GM10266 (cell line): ENCODE results near the gene SPART.

Experiments used
- DNase-seq: peaks from one replicate; pipeline ENCODE4 v3.0.0; 2012; ENCODE audit errors: extremely low spot score
- CTCF ChIP-seq: IDR thresholded peaks from 2 replicates; pipeline ENCODE4 v1.5.1; 2012; ENCODE audit warnings: mild to moderate bottlenecking, low read depth; ENCODE audit not compliant: control insufficient read depth, insufficient read depth; ENCODE audit errors: missing control alignments

The SPART gene

GRCh38 chr13:36371185-36371584, 25.0 kb upstream of the SPART start:
- no peak for TF ChIP-seq CTCF

DNA sequence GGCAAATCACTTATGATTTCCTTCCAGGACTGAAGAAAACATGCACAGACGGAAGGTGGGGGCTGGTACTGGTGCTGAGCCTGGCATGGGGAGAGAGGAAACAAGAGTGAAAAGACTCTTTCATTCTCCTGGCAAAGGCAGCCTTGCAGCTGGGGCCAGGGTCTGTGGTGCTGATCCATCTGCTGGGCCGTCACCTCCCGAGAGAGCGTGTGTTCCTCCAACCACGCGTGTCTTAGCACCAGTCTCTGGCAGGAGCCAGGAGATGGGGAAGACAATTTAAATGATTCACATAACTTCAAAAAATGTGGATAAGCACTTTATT, 23.9 kb upstream of the SPART start:
- no peak for TF ChIP-seq CTCF
- no peak for DNase-seq

More at GRCh38 chr13:36371185-36371584, 25.0 kb upstream of the SPART start:
- DNase-seq = no peak

- DNase-seq = no peak
- TF ChIP-seq CTCF = no peak
These were observed 23.3 kb upstream of the SPART start for GRCh38 chr13:36369268-36370107.

- no peak for TF ChIP-seq CTCF
- DNase-seq = no peak
These were observed 19.8 kb upstream of the SPART start for GRCh38 chr13:36366031-36366430.

DNA sequence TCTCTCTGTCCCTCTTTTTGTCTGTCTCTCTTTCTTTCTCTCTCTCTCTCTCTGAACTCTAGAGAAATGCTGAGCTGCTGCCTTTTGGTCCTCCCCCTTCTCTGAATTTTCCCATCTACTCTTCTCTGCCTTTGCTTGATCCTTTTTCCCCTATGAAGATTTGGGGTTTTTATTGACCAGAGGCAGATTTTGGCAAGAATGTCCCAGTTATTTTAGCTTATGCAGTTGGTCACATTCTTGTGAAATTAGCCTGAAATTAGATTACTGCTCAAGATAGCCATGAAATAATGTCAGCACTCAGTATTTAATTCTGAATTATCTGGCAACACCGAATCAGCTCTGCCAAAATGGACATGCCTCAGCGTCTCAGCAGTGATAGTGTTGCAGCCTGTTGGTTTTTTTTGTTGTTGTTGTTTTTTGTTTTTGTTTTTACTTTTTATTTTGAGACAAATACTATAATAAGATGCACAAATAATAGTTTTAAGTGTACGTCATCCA, 17.2 kb upstream of the SPART start:
- TF ChIP-seq CTCF = no peak
- no peak for DNase-seq

DNA sequence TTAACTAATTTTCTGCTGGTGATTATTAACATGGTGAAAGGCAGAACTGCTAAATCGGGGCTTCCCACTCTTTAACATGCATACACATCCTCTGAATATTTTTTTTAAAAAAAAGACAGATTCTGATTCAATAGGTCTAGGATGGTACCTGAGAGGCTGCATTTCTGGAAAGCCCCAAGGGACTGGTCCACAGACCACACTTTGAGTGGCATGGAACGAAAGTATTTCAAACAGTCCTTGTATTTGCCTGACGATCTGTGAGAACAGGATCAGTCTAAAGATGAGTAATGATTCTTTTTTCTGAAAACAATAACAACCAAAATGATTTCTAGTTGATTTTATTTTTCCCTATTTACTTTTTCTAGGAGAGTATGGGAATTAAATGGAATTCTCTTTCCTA, 16.7 kb upstream of the SPART start:
- no peak for DNase-seq
- TF ChIP-seq CTCF = no peak

DNA sequence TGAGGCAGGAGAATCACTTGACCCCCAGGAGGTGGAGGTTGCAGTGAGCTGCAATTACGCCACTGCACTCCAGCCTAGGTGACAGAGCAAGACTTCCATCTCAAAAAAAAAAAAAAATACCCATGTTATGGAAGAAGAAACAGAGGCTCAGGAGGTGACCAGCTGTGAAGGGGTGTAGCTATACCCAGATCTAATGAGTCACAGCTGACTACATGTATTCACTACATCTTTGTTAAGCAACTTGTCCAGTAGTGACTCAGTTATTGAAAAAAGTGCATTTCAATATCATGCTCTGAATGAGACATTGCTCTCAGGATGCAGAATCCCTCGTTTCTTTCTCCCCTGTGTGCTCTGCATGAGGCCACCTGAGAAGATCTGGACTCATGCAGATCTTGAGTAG, 16.1 kb upstream of the SPART start:
- TF ChIP-seq CTCF = no peak
- DNase-seq = no peak
